Ascending aorta (tissue), 2 donors: ENCODE data around the gene GPX5. TPM values are rescaled to one million over a fixed set of nuclear protein-coding genes. Genes with fewer than 3 reads are reported as not detected.

Experiments used
- DNase-seq, 2 donors: peaks; one replicate each; pipeline ENCODE4 v3.0.0-alpha.2; 2019; ENCODE audit warnings: low spot score in 2 of 2
- H3K27ac ChIP-seq, 2 donors: fragments of 200-600 bp; sonication (generic); one replicate each; pipeline ENCODE4 v1.5.1; 2016 to 2017; ENCODE audit warnings: mild to moderate bottlenecking in 1 of 2
- H3K27me3 ChIP-seq: fragments of 200-600 bp; sonication (generic); one replicate; pipeline ENCODE4 v1.5.1; 2017
- H3K36me3 ChIP-seq, 2 donors: fragments of 200-600 bp; sonication (generic); one replicate each; pipeline ENCODE4 v1.5.1; 2016
- H3K4me1 ChIP-seq, 2 donors: fragments of 200-600 bp; sonication (generic); one replicate each; pipeline ENCODE4 v1.5.1; 2016 to 2017; ENCODE audit warnings: mild to moderate bottlenecking in 1 of 2
- H3K4me3 ChIP-seq, 2 donors: fragments of 200-600 bp; sonication (generic); one replicate each; pipeline ENCODE4 v1.5.1; 2016 to 2017; ENCODE audit warnings: mild to moderate bottlenecking in 1 of 2
- H3K9me3 ChIP-seq, 2 donors: fragments of 200-600 bp; sonication (generic); one replicate each; pipeline ENCODE4 v1.5.1; 2016
- CTCF ChIP-seq, 3 experiments: fragments of 200-600 bp in 2 of 3; fragments of 450-650 bp in 1 of 3; sonication (generic) in 2 of 3; IDR thresholded peaks; one replicate each; pipeline ENCODE4 v1.5.1; 2016 to 2019; ENCODE audit warnings: antibody characterized with exemption in 3 of 3, mild to moderate bottlenecking in 1 of 3, moderate library complexity in 1 of 3
- intact Hi-C: fragments of 100-400 bp; cut with DNase I; formaldehyde crosslinking; loops from one replicate; pipeline ENCODE4 v1.15.1; 2023
- total RNA-seq: library from RNA; depleted of rRNA; stranded (reverse); fragments of >200 nt; gene quantifications from one replicate; pipeline ENCODE4 v1.1.0, GENCODE V29; 2016

The GPX5 gene
- total RNA-seq, 1 donor from 2014 or later: not detected

- intact Hi-C loops: no loop called here
- H3K4me3 ChIP-seq: no peak overlapping the region
- no peak for DNase-seq
- no peaks in the 10 kb centered on the region for H3K36me3 ChIP-seq
- no peak for TF ChIP-seq CTCF (IDR thresholded peaks at IDR 0.05)
- no peak overlapping the region for H3K27ac ChIP-seq
- no peaks in the 10 kb centered on the region for H3K27me3 ChIP-seq
- H3K4me1 ChIP-seq: no peaks in the 10 kb centered on the region
- H3K9me3 ChIP-seq: no peaks in the 10 kb centered on the region
Observed at GRCh38 chr6:28580475-28580874, 54.8 kb downstream of the GPX5 start.

DNA sequence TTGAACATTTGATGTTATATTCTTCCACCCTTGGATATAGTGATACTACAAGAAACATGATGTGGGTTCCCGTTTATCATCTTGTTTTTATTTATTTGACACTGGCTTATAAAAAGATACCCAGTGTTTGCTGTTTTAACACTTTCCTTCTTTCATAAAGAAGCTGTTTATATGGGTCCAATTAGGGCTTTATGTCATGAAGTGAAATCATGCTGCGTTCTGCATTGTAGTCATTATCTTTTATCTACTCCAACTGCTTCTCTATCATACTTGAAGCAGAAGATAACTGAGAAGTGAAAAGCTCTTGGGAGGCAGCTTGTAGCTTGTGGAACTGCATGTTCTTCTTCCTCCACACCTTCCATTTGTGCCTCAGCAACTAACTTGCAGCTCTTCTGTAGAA lies 57.8 kb downstream of the GPX5 start:
- no peak for TF ChIP-seq CTCF (IDR thresholded peaks at IDR 0.05)
- no peaks in the 10 kb centered on the region for H3K27me3 ChIP-seq
- intact Hi-C loops: no loop called here
- H3K4me1 ChIP-seq: no peaks in the 10 kb centered on the region
- no peak overlapping the region for H3K27ac ChIP-seq
- no peak overlapping the region for H3K4me3 ChIP-seq
- H3K36me3 ChIP-seq: no peaks in the 10 kb centered on the region
- DNase-seq: no peak
- H3K9me3 ChIP-seq: no peaks in the 10 kb centered on the region

Other genes with a start within 250 kb of the GPX5 start
- gene PGBD1, start 244.3 kb upstream of the GPX5 start, total RNA-seq: 3.0 TPM
- gene ZSCAN31, start 189.7 kb upstream of the GPX5 start, total RNA-seq: 0.21 TPM
- 0.21 TPM for gene ZKSCAN3, start 175.9 kb upstream of the GPX5 start, total RNA-seq
- gene ZSCAN12, start 126.1 kb upstream of the GPX5 start, total RNA-seq: 5.3 TPM
- gene ZSCAN23, start 82.4 kb upstream of the GPX5 start, total RNA-seq: not detected
- gene GPX6, start 10.1 kb upstream of the GPX5 start, total RNA-seq: not detected